ENCODE results near the gene KRT3.

The KRT3 gene

GRCh38 chr12:52832451-52832850, 36.5 kb upstream of the KRT3 start:
- Histone ChIP-seq H3K9me2 (replicated peaks; ENCODE audit: insufficient read depth, low read length) (no peaks in the 10 kb centered on the region), H3F3A (ENCODE audit: insufficient read depth) (no peaks in the 10 kb centered on the region), H3K27me3 (ENCODE audit: low read length) (0 out of 2 replicates have a peak, but pooled peaks cover under 1% of the 10 kb centered on the region), H3K9ac (ENCODE audit: low read length) (no peak overlapping the region), H3K36me3 (ENCODE audit: low read length) (no peaks in the 10 kb centered on the region), H3K4me3 (ENCODE audit: insufficient read depth, low read length, poor library complexity, severe bottlenecking) (no peak overlapping the region), H3K9me3 (ENCODE audit: insufficient read depth, low read length) (no peaks in the 10 kb centered on the region), H3K27ac (ENCODE audit: low read depth, low read length) (no peak overlapping the region), H3K4me2 (ENCODE audit: low read depth, low read length, poor library complexity, severe bottlenecking) (no peak overlapping the region), H4K20me1 (ENCODE audit: low read depth, low read length) (no peaks in the 10 kb centered on the region), H2AFZ (ENCODE audit: low read depth, low read length, severe bottlenecking) (no peak overlapping the region), H3K79me2 (ENCODE audit: insufficient read depth, low read length) (no peaks in the 10 kb centered on the region)
- no peak for TF ChIP-seq CTCF (IDR thresholded peaks at IDR 0.05; ENCODE audit: insufficient read depth, low read length, poor library complexity, severe bottlenecking)
- TF ChIP-seq EZH2phosphoT487 (conservative IDR thresholded peaks at IDR 0.05; ENCODE audit: low read length): no peak

GRCh38 chr12:52831251-52831650, 35.3 kb upstream of the KRT3 start:
- Histone ChIP-seq H3K4me2 (ENCODE audit: low read depth, low read length, poor library complexity, severe bottlenecking) (no peak overlapping the region), H3K79me2 (ENCODE audit: insufficient read depth, low read length) (no peaks in the 10 kb centered on the region), H3K4me3 (ENCODE audit: insufficient read depth, low read length, poor library complexity, severe bottlenecking) (no peak overlapping the region), H3K9me2 (replicated peaks; ENCODE audit: insufficient read depth, low read length) (no peaks in the 10 kb centered on the region), H3K9ac (ENCODE audit: low read length) (no peak overlapping the region), H3K36me3 (ENCODE audit: low read length) (no peaks in the 10 kb centered on the region), H3K9me3 (ENCODE audit: insufficient read depth, low read length) (no peaks in the 10 kb centered on the region), H3K27ac (ENCODE audit: low read depth, low read length) (no peak overlapping the region), H4K20me1 (ENCODE audit: low read depth, low read length) (no peaks in the 10 kb centered on the region), H2AFZ (ENCODE audit: low read depth, low read length, severe bottlenecking) (no peak overlapping the region), H3K27me3 (ENCODE audit: low read length) (0 out of 2 replicates have a peak, but pooled peaks cover 4% of the 10 kb centered on the region), H3F3A (ENCODE audit: insufficient read depth) (no peaks in the 10 kb centered on the region)
- TF ChIP-seq EZH2phosphoT487 (conservative IDR thresholded peaks at IDR 0.05; ENCODE audit: low read length): no peak

- H2AFZ ChIP-seq (ENCODE audit: low read depth, low read length, severe bottlenecking): no peak overlapping the region
- TF ChIP-seq CTCF (IDR thresholded peaks at IDR 0.05; ENCODE audit: insufficient read depth, low read length, poor library complexity, severe bottlenecking) (no peak), EZH2phosphoT487 (conservative IDR thresholded peaks at IDR 0.05; ENCODE audit: low read length) (no peak)
Measured at GRCh38 chr12:52829986-52830770, 34.3 kb upstream of the KRT3 start.

GRCh38 chr12:52828591-52829021, 32.7 kb upstream of the KRT3 start:
- H3K9me2 ChIP-seq (replicated peaks; ENCODE audit: insufficient read depth, low read length): no peaks in the 10 kb centered on the region
- no peak overlapping the region for H3K4me3 ChIP-seq (ENCODE audit: insufficient read depth, low read length, poor library complexity, severe bottlenecking)
- no peaks in the 10 kb centered on the region for H3K36me3 ChIP-seq (ENCODE audit: low read length)
- H4K20me1 ChIP-seq (ENCODE audit: low read depth, low read length): no peaks in the 10 kb centered on the region
- H3F3A ChIP-seq (ENCODE audit: insufficient read depth): no peaks in the 10 kb centered on the region
- TF ChIP-seq CTCF (IDR thresholded peaks at IDR 0.05; ENCODE audit: insufficient read depth, low read length, poor library complexity, severe bottlenecking): no peak
- no peaks in the 10 kb centered on the region for H3K9me3 ChIP-seq (ENCODE audit: insufficient read depth, low read length)
- no peak overlapping the region for H2AFZ ChIP-seq (ENCODE audit: low read depth, low read length, severe bottlenecking)
- H3K79me2 ChIP-seq (ENCODE audit: insufficient read depth, low read length): no peaks in the 10 kb centered on the region
- no peak overlapping the region for H3K4me2 ChIP-seq (ENCODE audit: low read depth, low read length, poor library complexity, severe bottlenecking)
- no peak overlapping the region for H3K9ac ChIP-seq (ENCODE audit: low read length)
- 0 out of 2 replicates have a peak, but pooled peaks cover 4% of the 10 kb centered on the region for H3K27me3 ChIP-seq (ENCODE audit: low read length)
- H3K27ac ChIP-seq (ENCODE audit: low read depth, low read length): no peak overlapping the region

More at GRCh38 chr12:52829986-52830770, 34.3 kb upstream of the KRT3 start:
- Histone ChIP-seq H3K4me2 (ENCODE audit: low read depth, low read length, poor library complexity, severe bottlenecking) (no peak overlapping the region), H4K20me1 (ENCODE audit: low read depth, low read length) (no peaks in the 10 kb centered on the region), H3K9me3 (ENCODE audit: insufficient read depth, low read length) (no peaks in the 10 kb centered on the region), H3K36me3 (ENCODE audit: low read length) (no peaks in the 10 kb centered on the region), H3F3A (ENCODE audit: insufficient read depth) (no peaks in the 10 kb centered on the region), H3K9me2 (replicated peaks; ENCODE audit: insufficient read depth, low read length) (no peaks in the 10 kb centered on the region), H3K9ac (ENCODE audit: low read length) (no peak overlapping the region), H3K27ac (ENCODE audit: low read depth, low read length) (no peak overlapping the region), H3K79me2 (ENCODE audit: insufficient read depth, low read length) (no peaks in the 10 kb centered on the region), H3K4me3 (ENCODE audit: insufficient read depth, low read length, poor library complexity, severe bottlenecking) (no peak overlapping the region), H3K27me3 (ENCODE audit: low read length) (0 out of 2 replicates have a peak, but pooled peaks cover 4% of the 10 kb centered on the region)

Measured in SU-DHL-6 (cell line).